Activated naive CD4-positive, alpha-beta T cell treated with Interleukin-2 at 50 U/mL for 16 hours (primary cell): ENCODE data around the gene TMEM145.
A peak's percentile ranks its signal among the peaks of the same experiment; 100 is the strongest.
"Not testable (repeated sequence)": the region's sequence is repeated elsewhere in the genome, so short reads cannot be mapped to it uniquely, and the experiment has no call there.

Experiments used
- DNase-seq: peaks from one replicate; pipeline ENCODE4 v3.0.0-alpha.2; 2020

Gene TMEM145

GRCh38 chr19:42316223-42317211 lies 3.4 kb downstream of the TMEM145 start:
- DNase-seq: no peak

- DNase-seq: no peak
These were observed 4.4 kb downstream of the TMEM145 start for GRCh38 chr19:42317535-42317934.

- no peak for DNase-seq
These were observed 9.2 kb downstream of the TMEM145 start for GRCh38 chr19:42322305-42322704.

GRCh38 chr19:42323473-42323851 lies 10.4 kb downstream of the TMEM145 start:
- no peak for DNase-seq

DNA sequence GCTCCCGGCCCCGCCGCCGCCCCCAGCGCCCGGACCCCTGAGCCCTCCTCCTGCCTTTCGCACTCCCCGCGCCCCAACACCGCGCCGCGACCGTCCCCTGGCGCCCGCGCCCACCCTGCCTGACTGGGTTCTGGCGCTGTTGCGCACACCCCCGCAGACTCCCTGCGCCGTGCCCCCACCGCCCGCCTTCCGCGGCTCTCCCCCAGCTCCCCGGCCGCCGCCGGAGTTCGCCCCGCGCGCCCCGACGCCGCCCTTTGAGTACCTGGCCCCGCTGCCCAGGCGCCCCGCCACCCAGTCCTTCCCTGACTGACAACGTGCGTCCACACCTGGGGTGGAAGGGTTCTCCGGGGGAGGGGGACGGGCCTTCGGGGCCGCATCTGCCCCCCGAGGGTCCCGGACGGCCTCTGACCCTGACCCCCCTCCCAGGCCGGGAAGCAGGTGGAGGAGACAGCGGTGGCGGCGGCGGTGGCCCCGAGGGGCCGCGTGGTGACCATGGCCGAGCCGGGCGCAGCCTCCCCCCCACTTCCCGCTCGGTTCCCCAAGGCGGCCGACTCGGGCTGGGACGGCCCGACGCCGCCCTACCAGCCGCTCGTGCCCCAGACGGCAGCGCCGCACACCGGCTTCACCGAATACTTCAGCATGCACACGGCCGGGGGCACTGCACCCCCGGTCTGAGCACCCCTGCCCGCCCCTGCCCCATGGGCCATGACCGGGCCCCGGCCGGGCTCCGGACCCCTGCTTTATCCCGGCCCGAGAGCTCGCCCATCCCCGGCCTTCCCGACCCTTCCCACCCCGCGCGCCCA lies 10.9 kb downstream of the TMEM145 start:
- DNase-seq: peak; percentile 31

- DNase-seq: no peak
These were observed 11.7 kb downstream of the TMEM145 start for GRCh38 chr19:42324655-42325307.

DNA sequence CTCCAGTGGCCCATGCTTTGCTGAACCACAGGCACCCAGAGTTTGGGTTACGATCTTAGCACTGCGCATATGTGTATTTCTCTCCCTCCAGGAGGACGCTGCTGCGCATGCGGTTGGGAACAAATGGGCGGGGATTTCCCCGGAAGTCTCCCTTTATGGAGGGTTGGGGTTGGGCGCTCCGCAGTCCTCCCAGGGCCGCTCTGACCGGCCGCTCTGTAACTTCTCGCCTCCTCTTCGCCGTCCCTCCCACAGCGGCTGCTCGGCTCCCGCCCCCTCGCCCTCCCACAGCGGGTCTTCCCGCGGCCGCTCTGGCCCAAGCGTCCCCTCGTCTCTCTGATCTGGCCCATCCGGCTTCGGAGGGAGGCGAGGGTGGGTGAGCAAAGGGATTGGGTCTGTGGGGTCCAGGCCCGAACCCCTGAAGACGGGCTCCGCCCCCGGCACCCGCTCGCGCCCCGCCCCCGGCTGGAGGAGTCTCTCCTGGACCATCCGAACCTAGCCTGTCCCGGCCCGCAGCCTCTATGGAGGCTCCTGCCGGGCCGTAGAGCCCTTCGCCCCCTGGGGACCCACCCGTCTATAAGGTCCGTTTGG lies 12.3 kb downstream of the TMEM145 start, which contains the start of gene MEGF8:
MEGF8 (plus strand) TSS at position 328 of the 588 bp plus-strand sequence. CDS start 609 bp downstream, outside the sequence.
- peak; percentile 99 for DNase-seq

DNA sequence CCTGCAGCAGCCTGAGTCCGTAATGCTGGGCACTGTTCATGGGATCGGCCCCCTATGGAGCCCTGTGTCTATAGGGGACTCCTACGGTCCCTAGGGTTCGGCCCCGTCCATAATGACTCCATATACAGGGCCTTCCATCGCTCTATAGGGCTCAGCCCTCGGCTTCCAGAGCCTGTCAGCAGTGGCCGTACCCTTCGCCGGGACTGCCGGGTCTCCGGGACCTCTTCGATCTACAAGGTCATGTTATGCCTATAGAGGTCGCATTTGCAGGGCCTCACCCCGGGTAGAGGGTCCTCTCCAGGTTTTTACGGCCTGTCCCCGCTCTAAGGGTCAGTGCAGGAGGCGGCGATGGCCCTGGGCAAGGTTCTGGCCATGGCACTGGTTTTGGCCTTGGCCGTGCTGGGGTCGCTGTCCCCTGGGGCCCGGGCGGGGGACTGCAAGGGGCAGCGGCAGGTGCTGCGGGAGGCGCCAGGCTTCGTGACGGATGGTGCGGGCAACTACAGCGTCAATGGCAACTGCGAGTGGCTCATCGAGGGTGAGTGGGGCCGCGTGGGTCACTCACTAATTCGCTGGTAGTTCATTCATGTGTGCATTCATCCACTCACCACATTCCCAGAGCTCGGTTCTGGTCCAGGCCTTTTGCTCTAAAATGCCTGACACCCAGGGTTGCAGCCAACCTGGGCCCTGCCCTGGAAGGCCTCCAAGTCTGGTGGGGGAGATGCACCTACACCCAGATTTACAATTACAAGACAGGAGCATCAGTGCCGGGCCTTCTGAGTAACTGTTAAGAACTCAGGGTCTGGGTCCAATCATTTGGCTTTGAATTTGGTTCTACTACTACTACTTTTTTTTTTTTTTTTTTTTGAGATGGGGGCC lies 13.0 kb downstream of the TMEM145 start:
- peak; percentile 21 for DNase-seq

DNA sequence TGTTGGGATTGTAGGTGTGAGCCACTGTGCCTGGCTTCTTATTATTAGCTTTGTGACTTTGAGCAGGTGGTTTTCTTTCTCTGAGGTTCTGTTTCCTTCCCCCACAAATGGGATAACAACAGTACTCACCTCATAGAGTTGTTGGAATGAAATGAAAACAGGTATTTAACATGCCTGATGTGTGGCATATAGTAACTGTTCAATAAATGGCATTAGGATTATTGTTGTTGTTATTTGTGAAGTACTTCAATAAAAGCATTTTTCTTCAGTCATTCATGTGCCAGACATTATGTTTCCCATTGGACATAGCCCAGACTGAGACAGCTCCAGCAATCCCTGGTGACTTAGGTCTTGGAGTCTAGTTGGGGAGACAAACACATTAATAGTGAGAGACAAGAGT lies 13.9 kb downstream of the TMEM145 start:
- DNase-seq: no peak

DNA sequence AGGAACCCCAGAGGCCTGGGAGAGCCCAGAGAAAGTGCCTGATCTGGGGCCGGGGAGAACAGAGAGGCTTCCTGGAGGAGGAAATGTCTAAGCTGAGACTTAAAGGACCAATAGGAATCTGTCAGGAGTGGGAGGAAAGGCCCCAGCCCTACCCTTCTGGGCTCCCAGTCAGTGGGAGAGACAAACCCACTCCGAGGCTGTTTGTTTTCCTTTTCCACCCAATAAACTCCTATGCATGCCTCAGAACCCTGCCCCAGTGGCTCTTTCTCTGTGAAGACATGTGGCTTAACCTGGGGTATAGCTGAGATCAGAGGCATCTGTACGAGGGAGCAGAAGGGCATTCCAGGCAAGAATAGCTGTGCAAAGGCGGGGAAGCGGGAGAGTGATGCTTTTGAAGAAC lies 14.3 kb downstream of the TMEM145 start:
- DNase-seq: no peak

- no peak for DNase-seq
These were observed 15.0 kb downstream of the TMEM145 start for GRCh38 chr19:42328106-42328505.

GRCh38 chr19:42328854-42329253 lies 15.7 kb downstream of the TMEM145 start:
- DNase-seq: no peak

GRCh38 chr19:42330241-42330711 lies 17.2 kb downstream of the TMEM145 start:
- no peak for DNase-seq

GRCh38 chr19:42331333-42331732 lies 18.2 kb downstream of the TMEM145 start:
- DNase-seq: not testable (repeated sequence)

DNA sequence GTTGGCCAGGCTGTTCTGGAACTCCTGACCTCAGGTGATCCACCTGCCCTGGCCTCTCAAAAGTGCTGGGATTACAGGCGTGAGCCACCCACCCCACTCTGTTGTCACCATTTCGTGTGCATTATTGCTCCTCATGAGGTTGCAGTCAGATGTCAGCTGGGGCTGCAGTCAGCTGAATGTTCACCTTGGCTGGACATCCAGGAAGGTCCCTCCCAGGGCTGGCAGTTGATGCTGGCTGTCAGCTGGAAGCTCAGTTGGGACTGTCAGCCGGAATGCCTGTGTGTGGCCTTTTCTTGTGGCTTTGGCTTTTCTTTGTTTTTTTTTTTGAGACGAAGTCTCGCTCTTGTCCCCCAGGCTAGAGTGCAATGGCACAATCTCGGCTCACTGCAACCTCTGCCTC lies 18.9 kb downstream of the TMEM145 start:
- no peak for DNase-seq

- DNase-seq: no peak
These were observed 19.9 kb downstream of the TMEM145 start for GRCh38 chr19:42333018-42333417.

- no peak for DNase-seq
These were observed 21.0 kb downstream of the TMEM145 start for GRCh38 chr19:42333975-42334696.

DNA sequence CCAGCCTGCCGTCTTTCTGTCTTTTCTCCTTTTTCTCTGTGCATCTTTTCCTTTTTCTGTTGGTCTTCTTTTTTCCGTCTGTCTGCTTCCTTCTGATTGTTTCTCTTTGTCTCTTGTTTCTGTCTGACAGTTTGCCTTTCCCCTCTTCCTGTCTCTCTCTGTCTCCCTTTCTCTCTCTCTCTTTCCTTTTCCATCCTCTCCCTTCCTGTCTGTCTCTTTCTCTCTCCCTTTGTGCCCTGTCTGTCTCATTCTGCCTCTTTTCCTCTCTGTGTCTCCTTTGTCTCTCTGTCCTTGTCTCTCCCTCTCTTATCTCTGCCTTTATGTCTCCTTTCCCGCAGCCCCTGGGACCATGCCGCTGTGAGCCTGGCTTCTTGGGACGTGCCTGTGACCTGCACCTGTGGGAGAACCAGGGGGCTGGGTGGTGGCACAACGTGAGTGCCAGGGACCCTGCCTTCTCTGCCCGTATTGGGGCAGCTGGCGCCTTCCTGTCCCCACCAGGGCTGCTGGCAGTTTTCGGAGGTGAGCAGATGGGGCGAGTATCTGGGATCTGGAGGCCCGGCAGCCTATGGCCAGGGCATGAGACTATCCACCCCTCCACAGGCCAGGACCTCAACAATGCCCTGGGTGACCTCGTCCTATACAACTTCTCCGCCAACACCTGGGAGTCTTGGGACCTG lies 21.7 kb downstream of the TMEM145 start:
- no peak for DNase-seq

- DNase-seq: no peak
These were observed 22.3 kb downstream of the TMEM145 start for GRCh38 chr19:42335374-42335936.

- DNase-seq: no peak
These were observed 22.9 kb downstream of the TMEM145 start for GRCh38 chr19:42335971-42336370.
